ENCODE measurements around the gene KDM2A. TPM values are rescaled to one million over a fixed set of nuclear protein-coding genes. Genes with fewer than 3 reads are reported as not detected.

KDM2A gene
- total RNA-seq, 1 experiment from 2014 or later = 120 TPM

DNA sequence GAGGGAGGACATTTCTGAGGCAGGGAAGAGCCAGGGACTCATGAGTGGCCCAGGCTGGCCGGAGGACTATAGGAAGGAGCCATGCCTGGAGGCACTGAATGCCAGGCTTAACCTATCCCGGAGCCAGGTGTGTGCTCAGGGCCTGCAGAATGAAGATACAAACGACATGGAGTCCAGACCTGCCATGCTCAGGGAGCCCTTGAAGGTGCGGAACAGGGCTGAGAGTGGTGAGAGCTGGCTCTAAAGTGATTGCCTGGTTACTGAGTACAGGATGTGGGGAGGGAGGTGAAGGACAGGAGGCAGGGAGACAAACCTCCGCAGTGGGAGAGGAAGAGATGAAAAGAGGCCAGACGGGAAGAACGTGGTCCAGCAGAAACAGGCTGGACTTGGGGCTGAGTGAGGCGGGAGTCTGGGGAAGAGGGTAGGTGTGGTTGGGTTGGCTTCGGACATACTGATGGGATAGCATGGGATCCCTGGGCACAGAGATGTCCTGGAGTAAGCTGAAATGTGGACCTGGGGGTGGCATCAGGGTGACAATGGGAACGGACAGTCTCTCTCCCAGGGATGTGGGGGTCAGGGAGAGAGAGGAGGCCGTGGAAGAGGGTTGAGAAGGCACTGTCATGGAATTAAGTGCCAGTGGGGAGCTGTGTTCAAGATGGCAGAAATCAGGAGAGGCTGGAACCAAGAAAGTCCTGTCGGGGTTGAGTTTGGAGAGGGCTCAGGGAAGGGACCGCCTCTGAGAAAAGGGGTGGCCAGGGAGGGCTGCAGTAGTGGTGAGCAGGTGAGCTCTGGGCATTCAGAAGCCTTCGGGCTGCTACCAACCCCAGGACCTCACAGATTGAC is 168.5 kb downstream of the KDM2A start:
- CTCF ChIA-PET = interaction anchor here (0.5 to 0.7 kb wide), 2 partner anchors 21 to 94 kb away, joined by 3 read pairs; no protein-coding TSS in a partner anchor
- peak overlapping the region; percentile 89; the same call in 1 of the 2 replicates for H2AFZ ChIP-seq
- intact Hi-C loops (cut with micrococcal nuclease; ENCODE audit: unreplicated experiment) = loop anchor here (1.0 to 2.0 kb wide), 3 partner anchors 15 to 30 kb away; partner anchors contain the start of gene SSH3

DNA sequence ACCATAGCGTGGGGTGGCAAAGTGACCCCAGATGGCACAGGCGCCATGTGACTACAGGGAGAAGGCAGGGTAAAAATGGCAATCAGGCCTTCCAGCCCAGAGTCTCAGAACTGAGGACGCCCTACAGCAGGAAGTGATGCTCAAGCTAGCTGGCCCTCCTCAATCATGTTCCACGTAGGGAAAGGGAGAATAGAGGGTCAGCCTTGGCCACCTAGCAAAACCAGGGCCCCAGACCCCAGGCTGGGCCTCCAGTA is 169.1 kb downstream of the KDM2A start:
- POLR2A ChIA-PET (ENCODE audit: unreplicated experiment) = interaction anchor here (0.6 to 1.0 kb wide), 6 partner anchors 15 to 232 kb away, joined by 3 to 10 read pairs (median 5); partner anchors contain the start of gene SSH3
- H2AFZ ChIP-seq = peak overlapping the region; percentile 89
- no peaks in the 10 kb centered on the region for H3K9me2 ChIP-seq (ENCODE audit: insufficient read depth)
- TF ChIP-seq EZH2 (IDR thresholded peaks at IDR 0.05; ENCODE audit: low read depth) = no peak
- TF ChIP-seq, protein P1, sequence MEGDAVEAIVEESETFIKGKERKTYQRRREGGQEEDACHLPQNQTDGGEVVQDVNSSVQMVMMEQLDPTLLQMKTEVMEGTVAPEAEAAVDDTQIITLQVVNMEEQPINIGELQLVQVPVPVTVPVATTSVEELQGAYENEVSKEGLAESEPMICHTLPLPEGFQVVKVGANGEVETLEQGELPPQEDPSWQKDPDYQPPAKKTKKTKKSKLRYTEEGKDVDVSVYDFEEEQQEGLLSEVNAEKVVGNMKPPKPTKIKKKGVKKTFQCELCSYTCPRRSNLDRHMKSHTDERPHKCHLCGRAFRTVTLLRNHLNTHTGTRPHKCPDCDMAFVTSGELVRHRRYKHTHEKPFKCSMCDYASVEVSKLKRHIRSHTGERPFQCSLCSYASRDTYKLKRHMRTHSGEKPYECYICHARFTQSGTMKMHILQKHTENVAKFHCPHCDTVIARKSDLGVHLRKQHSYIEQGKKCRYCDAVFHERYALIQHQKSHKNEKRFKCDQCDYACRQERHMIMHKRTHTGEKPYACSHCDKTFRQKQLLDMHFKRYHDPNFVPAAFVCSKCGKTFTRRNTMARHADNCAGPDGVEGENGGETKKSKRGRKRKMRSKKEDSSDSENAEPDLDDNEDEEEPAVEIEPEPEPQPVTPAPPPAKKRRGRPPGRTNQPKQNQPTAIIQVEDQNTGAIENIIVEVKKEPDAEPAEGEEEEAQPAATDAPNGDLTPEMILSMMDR (conservative IDR thresholded peaks at IDR 0.05) = no peak
- H4K20me1 ChIP-seq (ENCODE audit: insufficient read depth) = no peaks in the 10 kb centered on the region
- H3K9me3 ChIP-seq (ENCODE audit: insufficient read depth, low read depth) = no peaks in the 10 kb centered on the region
- H3K4me1 ChIP-seq (replicated peaks; ENCODE audit: insufficient read depth) = peaks cover 43% of the 10 kb centered on the region
- BruUV-seq (replicated peaks) = no TSS peak
- H3K36me3 ChIP-seq (ENCODE audit: low read depth) = 0 out of 2 replicates have a peak, but pooled peaks cover 13% of the 10 kb centered on the region
- CTCF ChIA-PET = interaction anchor here (0.5 to 0.7 kb wide), 2 partner anchors 21 to 94 kb away, joined by 3 read pairs; no protein-coding TSS in a partner anchor
- peak overlapping the region; percentile 83 for H3K27ac ChIP-seq
- H3K4me2 ChIP-seq = peak overlapping the region; percentile 84
- H3K27me3 ChIP-seq (ENCODE audit: insufficient read depth, low read depth) = no peaks in the 10 kb centered on the region
- H3K4me3 ChIP-seq = peak overlapping the region; percentile 98
- no peak for DNase-seq
- intact Hi-C loops (cut with micrococcal nuclease; ENCODE audit: unreplicated experiment) = loop anchor here (1.0 to 2.0 kb wide), 3 partner anchors 15 to 29 kb away; partner anchors contain the start of gene SSH3
- peaks cover 29% of the 10 kb centered on the region for H3K79me2 ChIP-seq (ENCODE audit: low read depth)
- peaks cover 45% of the 10 kb centered on the region for H3F3A ChIP-seq (ENCODE audit: insufficient read depth, low read depth)

More for the DNA sequence above, 168.5 kb downstream of the KDM2A start:
- Histone ChIP-seq H3K9me3 (ENCODE audit: insufficient read depth, low read depth) (no peaks in the 10 kb centered on the region), H3K27me3 (ENCODE audit: insufficient read depth, low read depth) (no peaks in the 10 kb centered on the region), H4K20me1 (ENCODE audit: insufficient read depth) (no peaks in the 10 kb centered on the region), H3F3A (ENCODE audit: insufficient read depth, low read depth) (peaks cover 41% of the 10 kb centered on the region), H3K4me3 (peak overlapping the region; percentile 98), H3K79me2 (ENCODE audit: low read depth) (peaks cover 29% of the 10 kb centered on the region), H3K36me3 (ENCODE audit: low read depth) (0 out of 2 replicates have a peak, but pooled peaks cover 13% of the 10 kb centered on the region), H3K4me2 (peak overlapping the region; percentile 84), H3K27ac (peak overlapping the region; percentile 83), H3K9me2 (ENCODE audit: insufficient read depth) (no peaks in the 10 kb centered on the region), H3K4me1 (replicated peaks; ENCODE audit: insufficient read depth) (peaks cover 39% of the 10 kb centered on the region)
- no peak for DNase-seq
- TSS peak; percentile 83 for BruUV-seq (replicated peaks)
- TF ChIP-seq, protein P1 (conservative IDR thresholded peaks at IDR 0.05) = no peak
- TF ChIP-seq EZH2 (IDR thresholded peaks at IDR 0.05; ENCODE audit: low read depth) = no peak
- POLR2A ChIA-PET (ENCODE audit: unreplicated experiment) = interaction anchor here (0.6 to 1.0 kb wide), 3 partner anchors 15 to 232 kb away, joined by 4 to 10 read pairs (median 6); partner anchors contain the start of gene SSH3

DNA sequence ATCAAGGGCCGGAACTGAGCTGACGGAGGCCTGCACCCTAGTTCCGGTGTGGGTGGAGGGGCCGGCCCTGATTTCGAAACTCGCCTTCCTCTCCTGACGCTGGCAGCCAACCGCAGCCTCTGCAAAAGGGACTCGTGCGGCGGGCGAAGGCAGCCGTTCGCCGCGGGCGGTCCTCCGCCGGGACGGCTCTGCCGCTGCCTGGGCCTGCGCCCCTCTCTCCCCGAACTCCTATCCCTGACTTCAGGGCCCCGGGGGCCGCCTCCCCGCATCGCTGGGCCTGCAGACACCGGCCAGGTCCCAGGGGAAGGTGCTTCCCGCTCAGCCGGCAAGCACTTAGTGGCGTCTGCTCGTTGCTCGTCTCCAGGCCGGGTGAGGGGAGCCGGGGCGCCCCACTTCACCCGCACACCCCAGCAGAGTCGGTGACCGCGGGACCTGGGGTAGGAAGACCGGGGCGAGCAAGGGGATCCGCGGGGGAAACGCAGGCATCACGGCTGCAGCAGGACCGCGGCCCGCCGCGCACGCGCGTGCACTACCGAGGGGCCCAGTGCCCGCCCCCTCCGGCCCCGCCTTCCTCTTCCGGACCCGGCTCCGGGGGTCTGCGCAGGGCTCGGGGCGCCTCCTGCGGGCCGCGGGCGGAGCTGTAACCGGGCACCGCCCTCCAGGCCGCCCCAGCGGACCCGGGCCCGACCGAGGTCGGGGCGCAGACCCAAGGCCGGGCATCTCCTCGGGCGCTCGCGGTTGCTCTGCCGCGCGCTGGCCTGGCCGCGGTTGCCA is 169.6 kb downstream of the KDM2A start:
- Histone ChIP-seq H3K27me3 (ENCODE audit: insufficient read depth, low read depth) (no peaks in the 10 kb centered on the region), H3K4me2 (peak overlapping the region; percentile 84), H3K36me3 (ENCODE audit: low read depth) (peaks cover 14% of the 10 kb centered on the region; the same call in 1 of the 2 replicates), H3K9me3 (ENCODE audit: insufficient read depth, low read depth) (no peaks in the 10 kb centered on the region), H3K27ac (peak overlapping the region; percentile 83), H3K4me3 (peak overlapping the region; percentile 98), H3K4me1 (replicated peaks; ENCODE audit: insufficient read depth) (peaks cover 47% of the 10 kb centered on the region), H3F3A (ENCODE audit: insufficient read depth, low read depth) (peaks cover 50% of the 10 kb centered on the region), H3K9me2 (ENCODE audit: insufficient read depth) (no peaks in the 10 kb centered on the region), H4K20me1 (ENCODE audit: insufficient read depth) (no peaks in the 10 kb centered on the region), H3K79me2 (ENCODE audit: low read depth) (peaks cover 30% of the 10 kb centered on the region), H2AFZ (peak overlapping the region; percentile 89)
- TSS peak; percentile 4 for BruUV-seq (replicated peaks)
- TF ChIP-seq EZH2 (IDR thresholded peaks at IDR 0.05; ENCODE audit: low read depth) = no peak
- TF ChIP-seq, protein P1 (conservative IDR thresholded peaks at IDR 0.05) = no peak; the same call in 1 of the 2 replicates
- DNase-seq = peak; percentile 79 to 92
- CTCF ChIA-PET = interaction anchor here (0.5 to 0.7 kb wide), 2 partner anchors 22 to 93 kb away, joined by 3 read pairs; no protein-coding TSS in a partner anchor
- intact Hi-C loops (cut with micrococcal nuclease; ENCODE audit: unreplicated experiment) = loop anchor here (1.0 to 2.0 kb wide), 3 partner anchors 14 to 29 kb away; partner anchors contain the start of gene SSH3
- POLR2A ChIA-PET (ENCODE audit: unreplicated experiment) = interaction anchor here (0.5 to 1.0 kb wide), 12 partner anchors 13 to 286 kb away, joined by 3 to 10 read pairs (median 4); partner anchors contain the start of gene SSH3
